Coronary artery (tissue), 2 donors: Measurements from ENCODE around the gene NCF2.
A peak's percentile ranks its signal among the peaks of the same experiment; 100 is the strongest.

Source experiments
- DNase-seq: peaks from one replicate; pipeline ENCODE4 v3.0.0-alpha.2; 2017; ENCODE audit warnings: low spot score
- H3K27ac ChIP-seq, 2 donors: fragments of 200-600 bp; sonication (generic); one replicate each; pipeline ENCODE4 v1.5.1; 2016 to 2019
- H3K4me3 ChIP-seq: fragments of 200-600 bp; sonication (generic); 2 replicates; pipeline ENCODE4 v1.5.1; 2016; ENCODE audit warnings: mild to moderate bottlenecking, moderate library complexity
- CTCF ChIP-seq: fragments of 200-600 bp; sonication (generic); IDR thresholded peaks from one replicate; pipeline ENCODE4 v1.5.1; 2019; ENCODE audit warnings: antibody characterized with exemption

NCF2 gene

GRCh38 chr1:183602510-183602909, 12.3 kb upstream of the NCF2 start:
- no peak overlapping the region for H3K27ac ChIP-seq
- no peak for TF ChIP-seq CTCF
- no peak for DNase-seq
- no peak overlapping the region for H3K4me3 ChIP-seq

GRCh38 chr1:183600634-183601033, 10.4 kb upstream of the NCF2 start:
- no peak overlapping the region for H3K27ac ChIP-seq
- no peak for DNase-seq
- no peak for TF ChIP-seq CTCF
- H3K4me3 ChIP-seq, result no peak overlapping the region

DNA sequence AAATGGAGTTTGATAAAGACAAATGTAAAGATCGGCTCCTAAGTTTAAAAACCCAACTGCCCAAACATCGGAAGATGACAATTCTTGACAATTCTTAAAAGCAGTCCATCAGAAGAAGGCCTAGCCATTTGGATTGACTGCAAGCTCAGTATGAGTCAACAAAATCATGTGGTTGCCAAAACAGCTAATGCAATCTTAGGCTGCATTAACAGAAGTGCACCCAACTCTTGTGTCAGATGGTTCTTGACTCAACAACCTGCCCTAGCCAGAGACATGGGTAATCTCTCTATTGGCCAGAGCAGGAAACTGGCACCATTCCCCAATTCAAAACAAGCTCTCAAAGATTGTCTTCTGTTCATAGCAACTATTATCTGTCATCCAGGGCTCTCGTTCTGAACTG, 9.9 kb upstream of the NCF2 start:
- no peak for TF ChIP-seq CTCF
- no peak overlapping the region for H3K27ac ChIP-seq
- no peak for DNase-seq
- no peak overlapping the region for H3K4me3 ChIP-seq

DNA sequence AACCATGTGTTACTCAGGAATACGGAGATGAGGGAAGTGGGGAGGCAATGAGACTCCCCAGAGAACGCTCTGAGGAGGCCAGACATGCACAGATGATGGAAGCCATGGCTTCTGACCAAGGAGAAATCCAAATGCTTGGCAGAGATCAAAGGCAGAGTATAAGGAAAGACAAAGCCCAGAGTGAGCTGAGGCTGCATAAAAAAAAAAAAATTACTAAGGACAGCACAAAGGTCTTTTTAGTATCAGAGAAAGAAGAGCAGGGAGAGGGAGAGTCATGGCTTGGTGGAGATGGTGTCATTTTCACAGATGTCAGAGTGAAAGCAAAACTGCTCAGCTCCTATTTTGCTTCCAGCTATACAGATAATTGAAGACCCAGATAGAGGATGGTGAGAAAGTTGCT, 8.1 kb upstream of the NCF2 start:
- TF ChIP-seq CTCF, result no peak
- H3K27ac ChIP-seq, result no peak overlapping the region
- DNase-seq, result no peak
- H3K4me3 ChIP-seq, result no peak overlapping the region

- no peak for DNase-seq
- Histone ChIP-seq H3K4me3 (no peak overlapping the region), H3K27ac (peak overlapping the region in 1 of 2 donors; percentile 37)
- TF ChIP-seq CTCF, result no peak
These were observed 7.5 kb upstream of the NCF2 start for GRCh38 chr1:183597656-183598347.

GRCh38 chr1:183596500-183596899, 6.2 kb upstream of the NCF2 start:
- H3K4me3 ChIP-seq, result no peak overlapping the region
- DNase-seq, result no peak
- H3K27ac ChIP-seq, result no peak overlapping the region
- TF ChIP-seq CTCF, result no peak

DNA sequence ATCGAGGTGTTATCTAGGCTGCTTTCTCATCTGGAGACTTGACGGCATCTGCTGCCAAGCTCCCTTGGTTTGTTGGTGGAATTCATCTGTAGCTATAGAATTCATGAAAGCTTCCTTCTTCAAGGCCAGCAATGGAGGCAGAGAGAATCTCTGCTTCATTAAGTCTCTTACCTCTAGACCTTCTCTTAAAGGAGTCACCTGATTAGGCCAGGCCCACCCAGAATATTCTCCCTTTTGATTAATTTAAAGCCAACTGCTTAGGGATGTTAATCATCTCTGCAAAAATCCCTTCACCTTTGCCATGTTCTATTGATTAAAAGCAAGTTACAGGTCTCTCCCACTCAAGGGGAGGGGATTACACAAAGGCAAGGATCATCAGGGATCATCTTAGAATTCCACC, 5.3 kb upstream of the NCF2 start:
- H3K4me3 ChIP-seq, result no peak overlapping the region
- no peak for DNase-seq
- H3K27ac ChIP-seq, result no peak overlapping the region
- no peak for TF ChIP-seq CTCF
